ENCODE measurements around the gene ANKRD33B.

GRCh38 chr5:10686890-10687289, 123.0 kb downstream of the ANKRD33B start:
- TF ChIP-seq CTCF (IDR thresholded peaks at IDR 0.05) (no peak), POLR2A (IDR thresholded peaks at IDR 0.05) (no peak)

Measured in esophagus squamous epithelium (tissue), 4 donors.